Activated T-cell treated with anti-CD3 and anti-CD28 coated beads, Interleukin-2, amount 50 U/mL, for 72 hours (primary cell): ENCODE results near the gene RNF14. TPM values are rescaled to one million over a fixed set of nuclear protein-coding genes. Genes with fewer than 3 reads are reported as not detected.

Experiments
- ATAC-seq, 2 donors: fragments of 150-1000 bp; cut with Tn5 transposase; replicated peaks in 1 of 2; 2 replicates each; pipeline ENCODE4 v1.10.0; 2021; ENCODE audit warnings: moderate library complexity in 2 of 2, mild to moderate bottlenecking in 1 of 2
- DNase-seq, 2 donors: peaks; one replicate each; pipeline ENCODE4 v3.0.0; 2021 to 2022; ENCODE audit warnings: mixed read lengths in 1 of 2
- H3K27ac Mint-ChIP-seq: one replicate; pipeline ENCODE4 v1.8.0; 2022; ENCODE audit warnings: mild to moderate bottlenecking, moderate library complexity, mixed read lengths
- H3K27me3 Mint-ChIP-seq: one replicate; pipeline ENCODE4 v1.8.0; 2022; ENCODE audit warnings: low read depth, mixed read lengths
- H3K36me3 Mint-ChIP-seq, 2 donors: one replicate each; pipeline ENCODE4 v1.8.0; 2022; ENCODE audit warnings: mixed read lengths in 2 of 2, mild to moderate bottlenecking in 1 of 2; ENCODE audit not compliant: insufficient read depth in 2 of 2
- H3K4me1 Mint-ChIP-seq: one replicate; pipeline ENCODE4 v1.8.0; 2022; ENCODE audit warnings: low read depth, mixed read lengths
- H3K4me3 Mint-ChIP-seq, 2 donors: one replicate each; pipeline ENCODE4 v1.8.0; 2022; ENCODE audit warnings: mild to moderate bottlenecking in 2 of 2, mixed read lengths in 2 of 2, moderate library complexity in 2 of 2
- H3K9me3 Mint-ChIP-seq, 2 donors: one replicate each; pipeline ENCODE4 v1.8.0; 2022; ENCODE audit warnings: mixed read lengths in 2 of 2
- total RNA-seq, 2 donors: library from RNA; stranded (reverse); gene quantifications; one replicate each; pipeline ENCODE4 v1.2.3, GENCODE V29; 2022

The RNF14 gene
- total RNA-seq, 2 donors from 2014 or later, result 38.6 to 40.4 TPM

DNA sequence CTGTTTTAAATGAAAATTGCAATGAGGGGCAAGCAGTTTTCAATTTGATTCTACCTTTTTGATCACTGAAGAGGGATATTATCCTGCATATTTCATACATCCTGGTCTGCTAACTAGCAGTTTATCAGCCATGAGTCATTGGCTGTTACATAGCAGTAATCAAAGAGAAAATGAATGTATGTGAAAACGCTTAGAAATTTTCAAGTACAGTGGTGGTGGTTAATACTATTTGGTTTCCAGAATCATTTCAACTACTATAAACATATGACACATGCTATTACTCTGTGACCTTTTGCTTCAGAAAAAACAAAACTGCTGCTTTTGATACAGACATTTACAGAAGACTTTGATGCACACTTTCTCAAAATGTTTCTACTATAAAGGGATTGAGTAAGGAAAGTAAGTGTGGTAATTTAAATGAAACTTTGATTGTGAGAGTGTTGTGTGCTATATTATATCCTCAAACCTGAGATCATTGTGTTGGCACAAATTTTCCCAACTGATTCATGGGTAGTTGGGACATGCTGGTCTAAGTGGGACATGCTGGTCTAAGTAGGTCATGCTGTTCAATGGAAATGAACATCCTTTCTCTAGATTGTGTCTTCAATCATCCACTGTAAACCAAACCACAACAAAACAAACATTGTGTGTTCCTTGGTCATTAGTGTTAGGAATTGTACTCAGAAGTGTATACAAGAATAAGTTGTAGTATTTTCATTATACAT lies 5.1 kb downstream of the RNF14 start:
- DNase-seq (no peak), ATAC-seq (no peak)
- Mint-ChIP-seq H3K9me3 (no peaks in the 10 kb centered on the region), H3K27me3 (no peaks in the 10 kb centered on the region), H3K36me3 (peaks cover 10 to 21% of the 10 kb centered on the region in 2 donors), H3K4me1 (peaks cover 37% of the 10 kb centered on the region), H3K27ac (peak overlapping the region; percentile 51), H3K4me3 (peak overlapping the region in 1 of 2 donors; percentile 27)

DNA sequence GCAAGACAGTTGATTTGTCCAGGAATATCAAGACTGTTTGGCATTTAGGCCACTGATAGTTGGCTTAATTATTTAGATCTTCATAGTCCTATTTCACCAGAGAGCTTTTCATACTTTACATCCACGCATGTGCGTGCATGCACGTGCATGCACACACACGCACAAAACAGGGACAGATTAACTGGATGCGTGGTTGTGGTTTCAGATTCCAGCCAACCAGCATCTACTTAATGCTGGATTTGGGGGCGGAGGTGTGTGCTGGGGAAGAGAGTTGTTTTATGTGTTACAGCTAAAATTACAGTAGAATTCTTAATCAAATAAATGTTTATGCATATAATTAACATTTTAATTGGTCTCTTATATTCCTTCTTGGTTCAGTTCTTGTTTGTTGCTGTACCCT lies 7.3 kb downstream of the RNF14 start:
- no peak for DNase-seq
- Mint-ChIP-seq H3K4me1 (peaks cover 21% of the 10 kb centered on the region), H3K9me3 (no peaks in the 10 kb centered on the region), H3K36me3 (peaks cover 10 to 29% of the 10 kb centered on the region in 2 donors), H3K27me3 (no peaks in the 10 kb centered on the region), H3K27ac (no peak overlapping the region), H3K4me3 (no peak overlapping the region)
- no peak for ATAC-seq

DNA sequence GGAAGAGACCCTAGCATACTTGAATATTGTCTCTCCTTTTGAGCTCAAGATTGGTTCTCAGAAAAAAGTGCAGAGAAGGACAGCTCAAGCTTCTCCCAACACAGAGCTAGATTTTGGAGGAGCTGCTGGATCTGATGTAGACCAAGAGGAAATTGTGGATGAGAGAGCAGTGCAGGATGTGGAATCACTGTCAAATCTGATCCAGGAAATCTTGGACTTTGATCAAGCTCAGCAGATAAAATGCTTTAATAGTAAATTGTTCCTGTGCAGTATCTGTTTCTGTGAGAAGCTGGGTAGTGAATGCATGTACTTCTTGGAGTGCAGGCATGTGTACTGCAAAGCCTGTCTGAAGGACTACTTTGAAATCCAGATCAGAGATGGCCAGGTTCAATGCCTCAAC lies 9.5 kb downstream of the RNF14 start:
- Mint-ChIP-seq H3K36me3 (peaks cover 10 to 25% of the 10 kb centered on the region in 2 donors), H3K27ac (no peak overlapping the region)

DNA sequence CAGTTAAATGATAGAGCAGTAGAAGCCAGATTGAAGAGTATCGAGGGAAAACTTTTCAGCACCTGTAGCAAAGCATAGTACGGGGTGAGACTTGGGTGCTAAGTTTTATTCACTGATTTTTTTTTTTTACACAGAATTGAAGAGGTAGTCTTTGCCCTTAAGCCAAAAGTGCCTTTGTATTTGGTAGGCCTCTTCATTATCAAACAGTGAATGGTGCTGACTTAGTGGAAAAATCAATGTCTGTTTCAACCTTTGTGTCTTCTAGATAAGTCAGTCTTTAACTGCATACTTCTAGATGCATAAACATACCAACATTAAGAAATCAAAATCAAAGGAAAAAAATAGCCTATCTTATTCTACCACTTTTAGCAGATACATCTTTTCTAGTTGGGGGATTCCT lies 13.7 kb downstream of the RNF14 start:
- H3K27me3 Mint-ChIP-seq, result no peaks in the 10 kb centered on the region
- no peak overlapping the region for H3K27ac Mint-ChIP-seq
- no peaks in the 10 kb centered on the region for H3K9me3 Mint-ChIP-seq
- DNase-seq (no peak), ATAC-seq (no peak)
- no peak overlapping the region for H3K4me3 Mint-ChIP-seq
- H3K4me1 Mint-ChIP-seq, result no peaks in the 10 kb centered on the region
- H3K36me3 Mint-ChIP-seq, result peaks cover 5 to 23% of the 10 kb centered on the region in 2 donors

More for the DNA sequence above, 9.5 kb downstream of the RNF14 start:
- Mint-ChIP-seq H3K27me3 (no peaks in the 10 kb centered on the region), H3K9me3 (no peaks in the 10 kb centered on the region), H3K4me1 (peaks cover 18% of the 10 kb centered on the region), H3K4me3 (no peak overlapping the region)
- DNase-seq (no peak), ATAC-seq (no peak)

DNA sequence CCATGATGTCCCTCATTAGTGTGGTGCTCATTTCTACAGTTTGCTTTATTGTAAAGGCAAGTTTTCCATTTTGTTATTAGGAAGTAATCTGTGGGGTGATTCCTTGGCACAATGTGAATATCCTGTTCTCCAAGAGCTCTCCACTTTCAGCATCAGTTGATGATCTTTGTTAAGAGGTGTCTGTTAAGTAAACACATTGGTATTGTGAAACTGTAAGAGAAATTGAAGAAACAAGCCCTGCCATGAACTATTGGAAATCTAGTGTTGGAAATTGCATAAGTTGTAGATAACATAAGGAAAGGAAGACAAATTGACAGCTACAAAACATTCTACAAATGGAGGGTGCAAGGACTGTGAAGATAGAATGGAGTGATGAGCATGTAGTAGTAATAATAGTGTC lies 17.2 kb downstream of the RNF14 start:
- H3K36me3 Mint-ChIP-seq, result peaks cover 0 to 17% of the 10 kb centered on the region in 2 donors
- H3K27me3 Mint-ChIP-seq, result no peaks in the 10 kb centered on the region
- H3K27ac Mint-ChIP-seq, result no peak overlapping the region

DNA sequence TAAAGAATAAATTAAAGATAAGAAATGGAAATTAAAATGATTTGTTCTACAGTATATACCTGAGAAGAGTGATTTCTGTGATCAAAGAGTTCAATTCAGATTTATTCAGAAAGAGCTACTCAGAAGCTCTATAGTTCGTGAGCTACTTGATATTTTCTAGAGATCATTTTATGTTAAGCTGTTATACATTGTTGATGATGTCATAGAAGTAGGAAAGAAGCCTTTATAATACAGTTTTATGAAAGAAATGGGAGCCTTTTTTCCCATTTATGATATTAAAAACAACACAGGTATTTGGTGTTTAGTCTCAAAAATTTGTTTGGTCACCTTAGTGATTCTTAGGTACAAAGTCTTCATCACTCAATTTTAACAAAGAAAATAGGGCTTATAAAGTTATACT lies 20.8 kb downstream of the RNF14 start:
- H3K4me1 Mint-ChIP-seq, result no peaks in the 10 kb centered on the region
- H3K4me3 Mint-ChIP-seq, result no peak overlapping the region
- H3K36me3 Mint-ChIP-seq, result peaks cover 0 to 24% of the 10 kb centered on the region in 2 donors
- DNase-seq (no peak), ATAC-seq (no peak)
- no peaks in the 10 kb centered on the region for H3K27me3 Mint-ChIP-seq
- H3K27ac Mint-ChIP-seq, result no peak overlapping the region
- H3K9me3 Mint-ChIP-seq, result no peaks in the 10 kb centered on the region

More for the DNA sequence above, 17.2 kb downstream of the RNF14 start:
- H3K4me3 Mint-ChIP-seq, result no peak overlapping the region
- ATAC-seq (no peak), DNase-seq (no peak)
- no peaks in the 10 kb centered on the region for H3K4me1 Mint-ChIP-seq
- no peaks in the 10 kb centered on the region for H3K9me3 Mint-ChIP-seq

DNA sequence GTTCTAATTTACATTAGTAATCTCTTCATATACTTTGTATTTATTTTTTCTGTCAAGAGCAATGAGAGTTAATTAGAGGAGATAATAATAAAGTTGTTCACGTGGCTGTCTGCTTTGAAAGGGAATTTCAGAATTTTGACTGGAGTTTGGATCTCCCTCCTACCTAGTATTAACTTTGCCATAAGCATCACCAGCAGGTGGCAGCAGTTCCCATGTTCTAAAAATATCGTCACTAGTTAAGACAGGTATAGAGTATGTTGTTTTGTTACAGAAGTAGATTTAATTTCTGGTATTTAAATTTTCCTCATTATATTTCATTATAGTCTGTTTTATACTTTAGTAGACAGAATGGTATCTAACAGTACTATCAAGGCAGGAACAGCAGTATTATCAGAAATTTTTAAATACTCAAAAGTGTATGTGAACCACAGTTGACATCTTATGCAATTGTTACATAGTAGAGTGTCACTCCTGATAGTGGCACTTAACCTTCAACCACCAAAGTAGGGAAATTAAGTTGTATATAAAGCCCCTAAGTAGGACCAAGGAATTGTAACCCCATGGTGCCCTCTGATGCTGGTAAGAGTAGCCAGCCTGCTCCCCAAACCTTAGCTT lies 23.6 kb downstream of the RNF14 start:
- H3K36me3 Mint-ChIP-seq, result peaks cover 2 to 23% of the 10 kb centered on the region in 2 donors
- H3K4me3 Mint-ChIP-seq, result no peak overlapping the region
- no peaks in the 10 kb centered on the region for H3K9me3 Mint-ChIP-seq
- no peaks in the 10 kb centered on the region for H3K4me1 Mint-ChIP-seq
- H3K27me3 Mint-ChIP-seq, result no peaks in the 10 kb centered on the region
- H3K27ac Mint-ChIP-seq, result no peak overlapping the region
- ATAC-seq (peak; percentile 71 to 75), DNase-seq (peak; percentile 79 to 80)

DNA sequence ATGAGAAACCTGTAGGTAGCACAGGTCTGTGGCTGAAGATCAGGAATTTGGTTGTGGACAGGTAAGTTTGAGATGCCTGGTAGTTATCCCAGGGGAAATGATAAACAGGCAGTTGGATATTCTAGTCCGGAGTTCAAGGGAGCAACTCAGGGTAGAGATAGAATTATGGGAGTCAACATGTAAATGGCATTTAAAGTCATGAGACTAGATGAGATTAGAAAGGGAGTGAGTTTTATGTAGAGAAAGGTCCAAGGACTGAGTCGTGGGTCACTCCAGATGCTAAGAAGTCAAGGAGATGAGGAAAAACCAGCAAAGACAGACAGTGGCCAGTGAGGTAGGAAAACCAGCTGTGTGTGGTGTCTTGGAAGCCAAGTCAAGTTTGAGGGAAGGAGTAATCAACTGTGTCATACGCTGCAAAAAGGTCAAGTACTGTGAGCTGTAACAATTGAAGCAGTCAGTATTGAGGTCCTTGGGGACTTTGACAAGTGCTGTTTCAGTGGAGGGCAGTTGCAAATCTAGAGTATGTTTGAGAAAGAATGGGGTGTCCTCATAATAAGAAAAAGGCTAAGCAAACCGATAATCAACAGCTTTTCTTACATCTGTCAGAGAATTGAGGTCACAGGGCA lies 25.7 kb downstream of the RNF14 start:
- no peak overlapping the region for H3K4me3 Mint-ChIP-seq
- no peaks in the 10 kb centered on the region for H3K4me1 Mint-ChIP-seq
- DNase-seq (no peak), ATAC-seq (no peak)
- H3K27ac Mint-ChIP-seq, result no peak overlapping the region
- H3K27me3 Mint-ChIP-seq, result no peaks in the 10 kb centered on the region
- H3K36me3 Mint-ChIP-seq, result peaks cover 4 to 24% of the 10 kb centered on the region in 2 donors
- no peaks in the 10 kb centered on the region for H3K9me3 Mint-ChIP-seq

DNA sequence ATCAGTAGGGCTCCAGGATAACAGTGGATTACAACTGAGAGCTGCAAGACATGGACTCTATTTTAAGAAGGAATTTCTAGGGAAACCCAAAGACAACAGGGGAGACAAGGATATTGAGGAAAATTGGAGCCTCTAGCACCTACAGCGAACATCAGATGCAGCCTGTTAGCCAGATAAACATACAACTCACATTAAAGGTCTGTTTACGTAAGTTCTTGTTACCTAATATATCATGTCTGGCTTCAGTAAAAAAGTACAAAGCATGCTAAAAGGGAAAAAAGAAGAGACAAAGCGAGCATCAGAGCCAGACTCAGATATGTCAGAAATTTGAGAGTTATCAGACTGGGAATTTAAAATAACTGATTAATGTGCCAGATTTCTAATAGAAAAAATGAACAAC lies 26.8 kb downstream of the RNF14 start:
- no peaks in the 10 kb centered on the region for H3K27me3 Mint-ChIP-seq
- no peak for DNase-seq
- no peak for ATAC-seq
- H3K27ac Mint-ChIP-seq, result no peak overlapping the region
- no peak overlapping the region for H3K4me3 Mint-ChIP-seq
- H3K36me3 Mint-ChIP-seq, result peaks cover 4 to 29% of the 10 kb centered on the region in 2 donors
- H3K9me3 Mint-ChIP-seq, result no peaks in the 10 kb centered on the region
- H3K4me1 Mint-ChIP-seq, result peaks cover 5% of the 10 kb centered on the region

DNA sequence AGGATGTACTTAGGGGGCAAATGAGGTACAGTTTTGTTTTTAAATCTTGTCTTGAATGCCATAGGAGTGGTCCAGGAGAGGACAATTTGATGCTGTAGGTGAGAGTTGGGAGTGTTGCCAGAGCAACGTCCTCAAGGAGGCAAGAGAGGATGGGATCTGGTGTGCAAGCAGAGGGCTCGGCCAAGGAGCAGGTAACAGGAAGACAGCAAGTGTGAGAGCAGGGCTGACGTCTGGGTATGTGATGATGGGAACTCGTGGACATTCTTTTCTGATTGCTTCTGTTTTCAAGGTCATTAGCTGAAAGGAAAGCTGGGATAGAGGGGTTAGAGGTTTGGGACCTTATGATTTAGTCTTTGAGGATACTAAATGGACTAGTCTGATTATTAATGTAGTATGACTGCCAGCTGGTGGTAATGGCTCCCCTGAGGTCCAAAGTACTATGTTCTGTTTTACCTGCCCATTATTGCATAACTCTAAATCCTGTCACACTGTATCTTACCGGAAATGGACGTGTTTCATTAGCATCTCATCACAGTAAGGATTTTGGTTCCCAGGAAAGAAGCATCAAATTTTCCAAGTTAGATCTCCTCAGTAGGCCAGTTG lies 28.6 kb downstream of the RNF14 start:
- H3K27me3 Mint-ChIP-seq, result no peaks in the 10 kb centered on the region
- H3K36me3 Mint-ChIP-seq, result peaks cover 4 to 31% of the 10 kb centered on the region in 2 donors
- H3K27ac Mint-ChIP-seq, result peak overlapping the region; percentile 1
- no peak for ATAC-seq
- no peak for DNase-seq
- no peak overlapping the region for H3K4me3 Mint-ChIP-seq
- no peaks in the 10 kb centered on the region for H3K9me3 Mint-ChIP-seq
- peaks cover 10% of the 10 kb centered on the region for H3K4me1 Mint-ChIP-seq

DNA sequence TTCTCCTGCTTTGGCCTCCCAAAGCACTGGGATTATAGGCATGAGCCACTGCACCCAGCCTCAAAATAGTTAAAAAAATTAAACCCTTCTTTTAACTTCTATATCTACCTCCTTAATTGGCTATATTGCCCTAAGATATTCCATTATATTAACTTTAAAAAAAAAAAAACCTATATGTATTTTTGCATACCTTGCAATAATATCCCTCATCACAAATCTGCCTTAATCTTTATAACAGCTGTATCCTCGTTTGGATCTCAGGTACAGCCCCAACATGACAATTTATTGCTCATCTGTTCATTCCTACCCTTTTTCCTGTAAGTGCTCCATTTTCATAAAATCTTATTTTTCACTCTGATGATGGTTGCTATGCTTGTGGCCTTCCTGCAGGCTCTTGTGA lies 31.3 kb downstream of the RNF14 start:
- no peak for ATAC-seq
- peaks cover 8 to 27% of the 10 kb centered on the region in 2 donors for H3K36me3 Mint-ChIP-seq

DNA sequence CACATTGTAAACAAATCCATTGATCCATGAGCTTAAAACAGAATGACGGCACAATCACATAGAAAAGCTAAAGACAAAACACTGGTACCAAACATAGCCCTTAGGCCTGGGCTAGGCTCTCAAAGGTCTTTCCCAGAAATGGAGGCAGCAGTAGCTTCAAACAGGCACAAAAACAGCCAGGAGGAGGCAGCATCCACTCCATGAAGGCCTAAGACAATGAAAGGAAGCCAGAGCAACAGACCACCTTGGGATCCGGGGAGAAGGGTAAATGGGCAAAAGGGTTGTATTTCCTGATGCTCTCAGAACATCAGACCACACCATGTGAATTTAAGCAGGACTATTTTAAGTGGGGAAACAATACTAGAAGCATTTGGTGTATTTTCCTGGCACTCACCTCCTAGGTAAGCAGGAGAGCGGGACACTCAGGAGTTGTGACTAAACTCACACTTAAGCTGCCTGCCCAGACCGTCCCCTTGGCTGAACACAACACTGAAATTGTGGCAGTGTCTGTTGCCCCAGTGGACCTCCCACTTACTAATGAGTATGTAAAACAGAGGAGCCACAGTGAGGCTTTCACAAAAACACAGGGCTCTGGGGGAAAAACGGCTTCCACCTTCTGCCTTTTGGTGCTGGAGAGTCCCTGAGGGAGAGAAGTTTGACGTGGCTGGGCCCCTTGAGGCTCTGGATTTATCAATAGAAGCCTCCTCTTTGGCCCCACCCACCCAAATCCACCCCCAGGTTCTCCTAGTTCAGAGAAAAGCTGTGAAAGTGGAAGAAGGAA lies 32.0 kb downstream of the RNF14 start:
- no peak for ATAC-seq
- no peak for DNase-seq
- H3K9me3 Mint-ChIP-seq, result no peaks in the 10 kb centered on the region
- H3K27me3 Mint-ChIP-seq, result no peaks in the 10 kb centered on the region
- peaks cover 35% of the 10 kb centered on the region for H3K4me1 Mint-ChIP-seq
- peak overlapping the region; percentile 62 for H3K27ac Mint-ChIP-seq
- H3K4me3 Mint-ChIP-seq, result no peak overlapping the region
- peaks cover 7 to 26% of the 10 kb centered on the region in 2 donors for H3K36me3 Mint-ChIP-seq

More for the DNA sequence above, 31.3 kb downstream of the RNF14 start:
- H3K27ac Mint-ChIP-seq, result peak overlapping the region; percentile 62
- H3K9me3 Mint-ChIP-seq, result no peaks in the 10 kb centered on the region
- H3K4me1 Mint-ChIP-seq, result peaks cover 28% of the 10 kb centered on the region
- no peak for DNase-seq
- H3K4me3 Mint-ChIP-seq, result no peak overlapping the region
- H3K27me3 Mint-ChIP-seq, result no peaks in the 10 kb centered on the region
